DMS153 treated with DMSO at 0.1 percent for 48 hours (cell line): ENCODE measurements around the gene PIN1.
A peak's percentile ranks its signal among the peaks of the same experiment; 100 is the strongest.

Source experiments
- DNase-seq: peaks from one replicate; lab custom pipeline; 2025; ENCODE audit not compliant: unreplicated experiment; lab: John Stamatoyannopoulos, UW

PIN1 gene

DNA sequence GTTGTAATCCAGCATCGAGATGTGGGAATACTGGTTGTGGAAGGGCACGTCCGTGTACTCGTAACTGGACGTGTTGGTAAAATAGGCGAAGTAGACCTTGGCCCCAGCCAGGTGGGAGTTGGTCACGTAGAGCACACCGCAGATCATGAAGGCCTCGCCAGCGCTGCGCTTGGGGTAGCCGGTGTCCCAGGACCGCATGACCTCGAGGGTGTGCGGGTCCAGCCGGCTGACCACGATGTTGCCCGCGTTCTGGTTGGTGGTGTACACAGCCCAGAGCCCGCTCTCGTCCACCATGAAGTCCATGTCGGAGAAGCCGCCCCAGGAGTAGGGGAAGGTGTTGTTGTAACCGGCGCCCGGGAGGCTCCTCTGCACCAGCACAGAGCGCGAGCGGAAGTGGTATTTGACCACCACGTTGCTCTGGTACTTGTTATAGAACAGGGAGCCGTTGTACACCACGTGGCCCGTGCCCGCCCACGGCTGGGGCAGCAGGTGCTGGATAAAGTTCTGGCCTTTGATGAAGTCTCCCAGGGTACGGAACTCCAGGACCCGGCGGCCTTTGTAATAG is 19.2 kb downstream of the PIN1 start:
- DNase-seq = no peak

- no peak for DNase-seq
Observed at GRCh38 chr19:9856609-9857008, 21.5 kb downstream of the PIN1 start.

- no peak for DNase-seq
Observed at GRCh38 chr19:9857076-9857721, 22.1 kb downstream of the PIN1 start.

- no peak for DNase-seq
Observed at GRCh38 chr19:9857920-9858746, 23.0 kb downstream of the PIN1 start.

DNA sequence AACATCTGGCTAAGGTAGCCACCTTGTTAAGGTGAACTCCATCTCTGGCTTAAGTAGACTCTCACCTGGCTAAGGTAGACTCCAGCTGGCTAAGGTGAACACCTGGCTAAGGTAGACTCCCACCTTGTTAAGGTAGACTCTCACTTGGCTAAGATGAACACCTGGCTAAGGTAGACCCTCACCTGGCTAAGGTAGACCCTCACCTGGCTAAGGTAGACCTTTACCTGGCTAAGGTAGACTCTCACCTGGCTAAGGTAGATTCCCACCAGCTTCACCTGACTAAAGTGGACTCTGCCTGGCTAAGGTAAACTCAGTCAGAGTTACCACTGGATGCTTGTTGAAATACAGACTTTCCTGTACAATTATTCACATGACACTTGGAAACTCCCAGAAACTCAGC is 23.6 kb downstream of the PIN1 start:
- no peak for DNase-seq

DNA sequence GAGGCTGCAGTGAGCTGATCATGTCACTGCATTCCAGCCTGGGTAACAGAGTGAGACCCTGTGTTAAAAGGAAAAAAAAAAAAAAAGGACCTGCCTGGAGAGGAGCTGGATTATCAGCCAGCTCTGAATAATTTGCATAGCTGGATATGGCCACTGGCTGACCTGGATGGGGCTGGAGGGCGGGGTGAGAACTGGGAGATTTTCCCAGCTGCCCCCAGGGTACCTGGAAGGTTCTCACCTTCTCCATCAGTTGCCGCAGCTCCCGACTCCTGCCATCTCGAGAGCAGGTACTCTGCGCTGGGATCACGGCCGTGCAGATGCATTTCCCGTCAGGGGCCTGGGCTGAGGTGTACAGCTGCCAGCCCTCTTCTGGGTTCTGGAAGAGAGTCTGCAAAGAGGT is 25.3 kb downstream of the PIN1 start:
- DNase-seq = no peak

DNA sequence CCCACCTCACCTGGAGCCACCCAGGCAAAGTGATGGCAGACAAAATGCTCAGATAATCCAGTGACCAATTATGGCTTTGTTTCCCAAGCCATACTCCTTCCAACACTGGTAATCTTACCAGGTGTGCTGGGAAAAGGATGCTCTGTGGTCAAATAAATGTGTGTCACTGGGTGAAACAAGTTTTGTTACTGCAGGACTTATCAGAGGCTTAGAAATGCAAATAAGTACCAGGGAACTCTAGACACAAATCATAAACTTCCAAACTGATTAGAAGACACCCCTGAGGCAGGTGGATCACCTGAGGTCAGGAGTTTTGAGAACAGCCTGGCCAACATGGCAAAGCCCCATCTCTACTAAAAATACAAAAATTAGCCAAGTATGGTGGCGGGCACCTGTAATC is 26.4 kb downstream of the PIN1 start:
- DNase-seq = no peak

- DNase-seq = no peak
Observed at GRCh38 chr19:9862938-9863337, 27.8 kb downstream of the PIN1 start.

DNA sequence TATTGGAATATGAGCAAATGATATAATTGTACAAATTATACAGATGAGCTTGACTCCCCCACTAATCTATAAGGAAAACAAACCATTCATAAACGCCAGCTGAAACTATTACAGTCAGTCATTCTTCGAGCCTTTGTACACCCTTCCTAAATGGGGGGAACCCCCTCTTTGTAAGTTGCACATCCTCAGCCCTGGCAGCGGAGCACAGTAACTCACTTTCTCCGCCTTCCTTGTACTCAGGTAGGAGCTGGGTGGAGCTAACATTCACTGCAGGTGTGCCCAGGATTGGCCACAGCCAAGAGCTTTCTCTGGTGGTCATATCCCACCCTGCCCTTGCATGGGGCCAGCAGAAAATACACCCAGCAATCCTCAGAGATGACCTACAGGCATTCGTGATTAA is 28.6 kb downstream of the PIN1 start:
- no peak for DNase-seq

- no peak for DNase-seq
Observed at GRCh38 chr19:9865732-9866501, 30.8 kb downstream of the PIN1 start.

- no peak for DNase-seq
Observed at GRCh38 chr19:9868983-9869617, 34.0 kb downstream of the PIN1 start.

DNA sequence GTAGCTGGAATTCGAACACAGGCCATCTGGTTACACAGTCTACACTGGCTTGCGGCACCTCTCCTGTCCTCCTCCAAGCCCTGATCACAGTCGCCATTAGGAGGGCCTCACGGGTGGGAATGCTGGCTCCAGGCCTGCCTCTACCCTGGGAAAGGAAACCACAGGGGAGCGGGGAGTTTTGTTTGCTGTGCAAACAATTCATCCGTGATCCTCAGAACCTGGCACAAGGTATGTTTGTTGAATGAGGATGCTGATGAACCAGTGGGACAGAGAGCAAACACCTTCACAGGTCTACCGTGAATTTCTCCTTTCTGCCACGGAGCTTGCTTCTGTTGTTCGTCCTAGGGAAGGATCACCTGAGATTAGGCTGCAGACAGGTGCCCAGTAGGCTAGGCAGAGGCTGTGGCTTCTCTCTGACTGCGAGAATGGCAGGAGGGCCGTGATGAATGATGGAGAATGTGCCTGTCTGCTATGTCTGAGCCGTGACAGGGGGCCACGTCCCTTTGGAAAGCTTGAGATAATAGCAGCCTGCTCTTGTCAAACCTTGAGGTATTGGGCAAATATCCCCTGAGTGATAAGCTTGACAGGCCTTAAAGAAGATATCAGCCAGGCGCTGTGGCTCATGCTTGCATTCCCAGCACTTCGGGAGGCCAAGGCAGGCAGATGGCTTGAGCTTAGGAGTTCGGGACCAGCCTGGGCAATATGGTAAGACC is 36.7 kb downstream of the PIN1 start:
- DNase-seq = peak; percentile 71

GRCh38 chr19:9872618-9873242 is 37.6 kb downstream of the PIN1 start:
- DNase-seq = no peak

- no peak for DNase-seq
Observed at GRCh38 chr19:9875031-9875627, 40.0 kb downstream of the PIN1 start.

DNA sequence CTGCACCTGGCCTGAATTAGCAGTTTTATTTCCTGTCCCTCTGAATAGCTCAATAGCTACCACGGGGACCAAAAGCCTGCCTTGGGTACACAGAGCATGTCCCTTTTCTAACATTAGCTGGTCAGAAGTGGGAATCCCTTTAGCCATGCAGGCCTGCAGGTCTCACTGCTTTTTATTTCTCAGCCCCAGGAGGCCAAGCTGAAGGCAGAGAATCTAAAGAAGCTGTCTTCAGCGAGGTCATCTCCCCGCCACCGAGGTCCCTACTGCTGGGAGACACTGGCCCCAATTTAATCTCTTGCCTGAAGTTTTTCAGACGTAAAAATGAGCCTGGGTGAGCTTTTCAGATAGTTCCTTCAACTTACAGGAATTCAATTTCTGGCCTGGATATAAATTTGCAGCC is 40.7 kb downstream of the PIN1 start:
- DNase-seq = no peak

GRCh38 chr19:9877780-9878510 is 42.8 kb downstream of the PIN1 start:
- DNase-seq = no peak

GRCh38 chr19:9878511-9879196 is 43.5 kb downstream of the PIN1 start:
- no peak for DNase-seq

GRCh38 chr19:9881720-9882119 is 46.6 kb downstream of the PIN1 start:
- no peak for DNase-seq
